Measurements from ENCODE around the gene USP48. TPM values are rescaled to one million over a fixed set of nuclear protein-coding genes. Genes with fewer than 3 reads are reported as not detected.

USP48 gene
- total and polyA plus RNA-seq, 7 donors = 12.6 to 77.0 (median 47.1) TPM

- peaks cover 0 to 21% (median 19%) of the 10 kb centered on the region in 4 donors for H3K4me1 ChIP-seq
- no peak overlapping the region for H3K4me3 ChIP-seq
- peak; percentile 28 for DNase-seq
- intact Hi-C loops (cut with DNase I) = no loop called here
- TF ChIP-seq POLR2AphosphoS5 (IDR thresholded peaks at IDR 0.05) (no peak), CTCF (IDR thresholded peaks at IDR 0.05) (no peak), EP300 (IDR thresholded peaks at IDR 0.05) (no peak), POLR2A (IDR thresholded peaks at IDR 0.05) (no peak)
- H3K36me3 ChIP-seq = no peaks in the 10 kb centered on the region
- H3K9me3 ChIP-seq = no peaks in the 10 kb centered on the region
- no peak overlapping the region for H3K27ac ChIP-seq
- WGBS, 2 donors = 80 to 84% methylated on average over 8 of the region's 8 CpGs
- peaks cover 28 to 88% (median 60%) of the 10 kb centered on the region in 3 donors for H3K27me3 ChIP-seq
Observed at GRCh38 chr1:21665711-21666575, 117.0 kb downstream of the USP48 start.

GRCh38 chr1:21664806-21665588 is 118.0 kb downstream of the USP48 start:
- TF ChIP-seq POLR2AphosphoS5 (IDR thresholded peaks at IDR 0.05) (no peak), POLR2A (IDR thresholded peaks at IDR 0.05) (no peak)
- intact Hi-C loops (cut with DNase I) = no loop called here
- Histone ChIP-seq H3K4me1 (peaks cover 0 to 20% (median 17%) of the 10 kb centered on the region in 4 donors), H3K27me3 (peaks cover 28 to 97% (median 67%) of the 10 kb centered on the region in 3 donors), H3K9me3 (no peaks in the 10 kb centered on the region), H3K36me3 (no peaks in the 10 kb centered on the region), H3K4me3 (no peak overlapping the region), H3K27ac (no peak overlapping the region)
- peak; percentile 27 for DNase-seq
- 63 to 80% methylated on average over 10 of the region's 10 CpGs for WGBS, 2 donors

- Histone ChIP-seq H3K27ac (no peak overlapping the region), H3K9me3 (no peaks in the 10 kb centered on the region), H3K27me3 (peaks cover 26 to 97% (median 69%) of the 10 kb centered on the region in 3 donors), H3K36me3 (no peaks in the 10 kb centered on the region), H3K4me1 (peaks cover 0 to 15% (median 13%) of the 10 kb centered on the region in 4 donors), H3K4me3 (no peak overlapping the region)
- peak; percentile 40 for DNase-seq
- intact Hi-C loops (cut with DNase I) = no loop called here
- no peak for TF ChIP-seq POLR2A (IDR thresholded peaks at IDR 0.05)
- TF ChIP-seq EP300 (IDR thresholded peaks at IDR 0.05) = no peak
- TF ChIP-seq CTCF (IDR thresholded peaks at IDR 0.05) = no peak
- no peak for TF ChIP-seq POLR2AphosphoS5 (IDR thresholded peaks at IDR 0.05)
- WGBS, 2 donors = 54 to 55% methylated on average over 16 of the region's 16 CpGs
Observed at GRCh38 chr1:21663951-21664805, 118.8 kb downstream of the USP48 start.

- no peaks in the 10 kb centered on the region for H3K9me3 ChIP-seq
- peak; percentile 40 for DNase-seq
- H3K4me1 ChIP-seq = peaks cover 0 to 8% (median 7%) of the 10 kb centered on the region in 4 donors
- WGBS, 2 donors = 56 to 70% methylated on average over 11 of the region's 11 CpGs
- H3K27ac ChIP-seq = no peak overlapping the region
- H3K36me3 ChIP-seq = no peaks in the 10 kb centered on the region
- H3K27me3 ChIP-seq = peaks cover 18 to 89% (median 62%) of the 10 kb centered on the region in 3 donors
- intact Hi-C loops (cut with DNase I) = no loop called here
- no peak overlapping the region for H3K4me3 ChIP-seq
- TF ChIP-seq POLR2A (IDR thresholded peaks at IDR 0.05) (no peak), EP300 (IDR thresholded peaks at IDR 0.05) (no peak), CTCF (IDR thresholded peaks at IDR 0.05) (no peak), POLR2AphosphoS5 (IDR thresholded peaks at IDR 0.05) (no peak)
Observed at GRCh38 chr1:21663248-21663950, 119.5 kb downstream of the USP48 start.
